SJCRH30 (cell line): Measurements from ENCODE around the gene RBM43. TPM values are rescaled to one million over a fixed set of nuclear protein-coding genes. Genes with fewer than 3 reads are reported as not detected.
A peak's percentile ranks its signal among the peaks of the same experiment; 100 is the strongest.
"Not testable (repeated sequence)": the region's sequence is repeated elsewhere in the genome, so short reads cannot be mapped to it uniquely, and the experiment has no call there.

Source experiments
- DNase-seq, 2 experiments: peaks; one replicate each; pipeline ENCODE4 v3.0.0-alpha.2; 2015 to 2020
- H3K27ac ChIP-seq: fragments of 250-450 bp; sonication (Bioruptor Pico); 2 replicates; pipeline ENCODE4 v1.5.1; 2020; ENCODE audit warnings: mild to moderate bottlenecking, moderate library complexity
- H3K27me3 ChIP-seq: fragments of 250-450 bp; sonication (Bioruptor Pico); 2 replicates; pipeline ENCODE4 v1.5.1; 2020; ENCODE audit warnings: mild to moderate bottlenecking, moderate library complexity
- H3K36me3 ChIP-seq: fragments of 250-450 bp; sonication (Bioruptor Pico); 2 replicates; pipeline ENCODE4 v1.5.1; 2020; ENCODE audit warnings: mild to moderate bottlenecking, moderate library complexity
- H3K4me1 ChIP-seq: fragments of 250-450 bp; sonication (Bioruptor Pico); 2 replicates; pipeline ENCODE4 v1.5.1; 2020; ENCODE audit warnings: mild to moderate bottlenecking, moderate library complexity
- H3K4me3 ChIP-seq: fragments of 250-450 bp; sonication (Bioruptor Pico); 2 replicates; pipeline ENCODE4 v1.5.1; 2020; ENCODE audit warnings: mild to moderate bottlenecking, moderate library complexity
- H3K9me3 ChIP-seq: fragments of 250-450 bp; sonication (Bioruptor Pico); replicated peaks from 2 replicates; pipeline ENCODE4 v1.5.1; 2020; ENCODE audit warnings: mild to moderate bottlenecking, moderate library complexity
- total RNA-seq: library from RNA; depleted of rRNA; stranded (reverse); fragments of >200 nt; shearing (Covaris generic); gene quantifications from 2 replicates; pipeline ENCODE4 v1.2.3, GENCODE V29; 2014; rRNA removed

Gene RBM43
- 1.2 and 1.3 TPM in 2 replicates for total RNA-seq

DNA sequence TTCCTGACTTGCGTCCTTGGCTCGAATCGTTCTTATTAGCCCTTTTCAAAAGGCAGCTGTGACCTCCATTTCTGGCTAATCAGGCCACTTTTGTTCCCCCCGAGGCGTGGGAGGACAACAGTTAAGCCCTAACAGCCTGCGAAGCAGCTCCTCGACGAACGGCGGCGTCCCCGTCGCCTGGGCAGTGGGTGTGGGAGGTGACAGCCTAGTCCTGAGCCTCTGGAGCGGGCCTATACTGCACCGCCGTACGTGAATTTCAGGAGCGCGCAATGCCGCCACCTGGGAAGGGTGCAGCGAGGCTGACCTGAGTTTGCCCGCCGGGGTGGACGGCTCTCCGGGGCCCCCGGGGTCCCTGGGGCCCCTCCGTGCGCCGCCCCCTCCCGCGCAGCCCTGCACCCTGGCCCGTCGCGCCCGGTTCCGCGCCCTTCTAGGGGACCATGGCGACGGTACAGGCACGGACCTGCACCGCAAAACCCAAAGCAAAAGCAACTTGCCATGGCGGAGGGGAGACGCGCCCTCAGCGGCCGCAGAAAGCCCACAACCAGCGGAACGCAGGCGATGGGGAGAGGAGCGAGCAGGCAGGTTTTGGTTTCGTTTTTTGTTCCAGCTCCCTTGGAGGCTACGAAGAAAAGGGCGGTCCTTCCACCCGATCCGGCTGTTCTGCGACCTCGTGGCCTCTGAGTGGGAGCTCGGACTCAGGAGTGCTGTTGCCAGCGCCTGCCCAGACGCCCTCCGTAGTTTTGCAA is at the start of gene RBM43:
RBM43 (minus strand) TSS at position 633 of the 746 bp plus-strand sequence; CDS start at position 497, 136 bp downstream.
- Histone ChIP-seq H3K27ac (peak within 1 kb of the TSS; percentile 80), H3K4me3 (peak within 1 kb of the TSS; percentile 67), H3K27me3 (no peaks in the 10 kb centered on the region), H3K4me1 (peaks cover 10% of the 10 kb centered on the region), H3K9me3 (no peaks in the 10 kb centered on the region), H3K36me3 (no peaks in the 10 kb centered on the region)
- DNase-seq: peak; percentile 72 to 75

DNA sequence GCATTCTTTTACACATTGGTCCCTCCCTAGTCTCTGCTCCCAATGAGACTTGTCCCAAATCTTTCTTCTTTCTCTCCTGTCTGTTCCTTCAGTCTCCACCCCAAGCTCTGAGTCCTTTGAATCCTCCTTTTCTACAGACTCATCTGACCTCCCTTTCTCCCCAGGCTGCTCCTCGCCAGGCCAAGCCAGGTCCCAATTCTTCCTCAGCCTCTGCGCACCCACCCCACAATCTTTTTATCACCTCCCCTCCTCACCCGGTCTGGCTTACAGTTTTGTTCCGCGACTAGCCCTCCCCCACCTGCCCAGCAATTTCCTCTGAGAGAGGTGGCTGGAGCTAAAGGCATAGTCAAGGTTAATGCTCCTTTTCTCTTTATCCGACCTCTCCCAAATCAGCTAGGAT is 48.6 kb upstream of the RBM43 start:
- DNase-seq, H3K9me3 ChIP-seq, H3K4me3 ChIP-seq, H3K27me3 ChIP-seq, H3K27ac ChIP-seq, H3K36me3 ChIP-seq, H3K4me1 ChIP-seq: not testable (repeated sequence)

DNA sequence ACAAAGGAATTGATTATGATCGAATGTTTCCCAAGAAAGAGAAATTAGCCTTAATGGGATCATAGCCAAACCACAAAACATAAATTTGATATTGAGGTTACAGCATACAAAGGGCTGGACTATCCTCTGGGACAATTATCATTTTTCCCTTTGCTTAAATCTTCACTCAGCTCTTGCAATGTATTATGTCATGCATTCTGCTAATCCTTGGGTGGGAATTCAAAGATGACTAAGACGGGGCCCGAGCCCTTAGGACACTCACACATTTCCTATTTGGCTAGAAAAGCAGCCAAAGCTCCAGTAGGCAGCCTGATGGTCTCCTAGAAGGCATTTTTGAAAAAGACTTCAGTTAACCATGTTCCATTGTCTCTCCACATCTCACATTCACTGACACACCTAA is 45.0 kb upstream of the RBM43 start:
- DNase-seq: peak; percentile 12 to 54
- no peaks in the 10 kb centered on the region for H3K36me3 ChIP-seq
- H3K4me1 ChIP-seq: no peaks in the 10 kb centered on the region; the same call in 1 of the 2 replicates
- no peak overlapping the region for H3K27ac ChIP-seq
- no peak overlapping the region for H3K4me3 ChIP-seq
- no peaks in the 10 kb centered on the region for H3K9me3 ChIP-seq
- no peaks in the 10 kb centered on the region for H3K27me3 ChIP-seq

DNA sequence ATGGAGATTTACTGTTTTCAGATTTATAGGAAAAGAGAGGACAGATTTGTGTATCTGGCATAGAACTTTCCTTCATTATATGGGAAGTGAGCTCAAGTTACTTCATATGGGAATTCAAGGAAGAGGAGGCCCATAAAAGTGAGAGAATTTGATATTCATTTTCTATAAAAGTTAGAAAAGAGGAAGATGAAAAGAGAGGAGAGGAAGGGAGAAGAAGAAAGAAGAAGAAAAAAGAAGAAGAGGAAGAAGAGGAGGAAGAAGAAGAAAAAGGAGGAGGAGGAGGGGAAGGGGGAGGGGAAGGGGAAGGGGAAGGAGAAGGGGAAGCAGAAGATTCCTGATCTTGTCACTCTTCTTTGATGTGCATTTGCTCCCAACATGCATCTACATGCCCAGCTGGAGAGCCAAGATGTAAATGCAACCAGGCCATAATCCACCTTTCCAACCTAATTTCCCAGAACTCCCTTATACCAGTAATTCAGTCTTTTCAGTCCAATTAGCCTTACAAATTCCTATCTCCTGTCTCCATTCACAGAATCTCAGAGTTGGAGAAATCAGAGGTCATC is 43.5 kb upstream of the RBM43 start:
- Histone ChIP-seq H3K27me3 (no peaks in the 10 kb centered on the region), H3K36me3 (no peaks in the 10 kb centered on the region), H3K9me3 (no peaks in the 10 kb centered on the region), H3K4me1 (no peaks in the 10 kb centered on the region; the same call in 1 of the 2 replicates), H3K4me3 (no peak overlapping the region), H3K27ac (no peak overlapping the region)
- DNase-seq: no peak

DNA sequence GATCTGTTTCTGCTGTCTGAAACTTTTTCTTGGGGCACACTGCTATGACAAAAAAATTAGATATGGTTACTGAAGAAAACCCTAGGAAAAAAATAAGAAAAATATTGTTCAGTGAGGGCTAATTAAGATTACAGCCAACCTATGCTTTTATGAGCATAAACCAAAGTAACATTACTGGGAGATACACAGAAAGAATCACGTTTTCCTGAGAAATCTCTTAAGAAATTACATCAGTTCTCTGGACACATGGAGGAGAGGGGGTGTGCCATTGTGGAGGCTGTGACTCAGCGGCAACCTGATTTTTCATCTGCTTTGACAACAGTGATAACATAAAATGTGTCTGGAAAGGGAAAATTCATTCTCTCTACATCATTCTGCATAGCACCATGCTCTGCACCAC is 41.2 kb upstream of the RBM43 start:
- Histone ChIP-seq H3K4me3 (no peak overlapping the region), H3K27me3 (no peaks in the 10 kb centered on the region), H3K27ac (no peak overlapping the region), H3K36me3 (no peaks in the 10 kb centered on the region), H3K9me3 (no peaks in the 10 kb centered on the region), H3K4me1 (no peaks in the 10 kb centered on the region; the same call in 1 of the 2 replicates)
- no peak for DNase-seq

DNA sequence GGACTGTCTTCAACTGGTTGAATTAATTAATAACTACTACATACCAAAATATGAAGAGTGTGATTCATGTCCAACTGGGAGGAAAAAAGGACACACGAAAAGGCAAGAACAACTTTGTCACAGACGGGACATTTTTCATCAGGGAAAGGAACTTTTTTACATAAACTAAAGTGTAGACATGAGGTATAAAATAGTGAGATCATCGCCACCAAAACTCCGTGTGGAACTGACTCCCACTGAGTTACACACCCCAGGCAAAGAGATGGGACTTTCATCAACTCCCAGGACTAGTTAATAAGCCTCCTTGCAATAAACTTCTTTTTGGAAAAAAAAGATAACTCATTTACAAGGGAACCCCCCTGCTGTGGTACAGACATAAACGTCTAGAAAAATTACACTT is 40.7 kb upstream of the RBM43 start:
- DNase-seq: no peak
- H3K36me3 ChIP-seq: no peaks in the 10 kb centered on the region
- no peaks in the 10 kb centered on the region for H3K9me3 ChIP-seq
- no peaks in the 10 kb centered on the region; the same call in 1 of the 2 replicates for H3K4me1 ChIP-seq
- H3K27ac ChIP-seq: no peak overlapping the region
- no peaks in the 10 kb centered on the region for H3K27me3 ChIP-seq
- no peak overlapping the region for H3K4me3 ChIP-seq

DNA sequence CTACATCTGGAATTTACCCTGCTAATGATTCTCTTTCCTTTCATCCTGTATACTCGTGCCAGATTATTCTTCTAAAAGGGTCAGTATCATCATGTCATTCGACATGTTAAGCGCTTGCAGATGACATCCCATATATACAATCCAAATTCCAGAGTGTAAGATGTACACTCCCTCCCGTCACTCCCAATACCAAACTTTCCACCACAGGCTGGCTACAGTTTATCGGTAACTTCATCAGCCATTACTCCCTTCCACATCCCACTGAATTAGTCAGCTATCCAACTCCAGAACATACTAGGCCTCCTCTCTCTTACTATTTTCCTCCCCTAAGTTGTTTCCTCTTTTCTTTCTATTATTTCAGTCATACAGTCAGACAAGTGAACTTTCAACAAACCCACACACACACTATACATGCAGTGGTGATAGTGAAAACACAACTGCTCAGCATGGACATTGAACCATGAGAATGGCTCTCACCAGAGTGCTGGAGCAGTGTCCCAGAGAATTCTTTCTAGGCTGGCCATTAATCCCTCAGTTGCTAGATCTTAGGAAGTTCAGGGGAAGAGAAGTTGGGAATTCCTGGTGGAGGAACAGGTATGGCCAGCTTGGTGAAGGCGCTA is 38.4 kb upstream of the RBM43 start:
- Histone ChIP-seq H3K27ac (no peak overlapping the region), H3K9me3 (no peaks in the 10 kb centered on the region), H3K27me3 (no peaks in the 10 kb centered on the region), H3K36me3 (no peaks in the 10 kb centered on the region), H3K4me3 (no peak overlapping the region), H3K4me1 (no peaks in the 10 kb centered on the region)
- DNase-seq: no peak

DNA sequence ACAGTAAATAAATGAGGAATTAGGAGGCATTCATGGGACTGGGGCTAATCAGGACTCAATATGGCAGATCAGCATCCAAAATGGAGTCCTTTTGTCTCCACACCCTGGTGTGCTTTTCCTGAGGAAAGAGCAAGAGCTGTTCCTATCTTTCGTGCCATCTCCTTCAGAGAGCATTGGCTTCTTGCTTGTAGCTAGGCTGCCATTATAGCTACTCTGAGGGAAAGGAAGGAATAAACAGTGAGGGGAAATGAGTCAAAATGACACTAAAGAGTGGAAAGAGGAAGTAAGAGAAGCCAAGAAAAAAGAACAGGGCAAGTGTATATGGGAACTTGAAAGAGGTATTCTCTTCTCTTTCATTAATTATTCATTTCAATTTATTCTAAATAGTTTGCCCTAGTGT is 36.2 kb upstream of the RBM43 start:
- no peaks in the 10 kb centered on the region for H3K4me1 ChIP-seq
- H3K9me3 ChIP-seq: no peaks in the 10 kb centered on the region
- DNase-seq: no peak
- H3K36me3 ChIP-seq: no peaks in the 10 kb centered on the region
- no peak overlapping the region for H3K4me3 ChIP-seq
- H3K27me3 ChIP-seq: no peaks in the 10 kb centered on the region
- no peak overlapping the region for H3K27ac ChIP-seq

DNA sequence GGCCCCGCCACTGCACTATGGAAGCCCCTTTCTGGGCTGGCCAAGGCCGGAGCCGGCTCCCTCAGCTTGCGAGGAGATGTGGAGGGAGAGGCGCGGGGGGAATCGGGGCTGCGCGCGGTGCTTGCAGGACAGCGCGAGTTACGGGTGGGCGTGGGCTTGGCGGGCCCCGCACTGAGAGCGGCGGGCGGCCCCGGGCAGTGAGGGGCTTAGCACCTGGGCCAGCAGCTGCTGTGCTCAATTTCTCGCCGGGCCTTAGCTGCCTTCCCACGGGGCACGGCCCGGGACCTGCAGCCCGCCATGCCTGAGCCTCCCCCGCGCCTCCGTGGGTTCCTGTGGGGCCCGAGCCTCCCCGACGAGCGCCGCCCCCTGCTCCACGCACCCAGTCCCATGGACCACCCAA is 34.3 kb upstream of the RBM43 start:
- not testable (repeated sequence) for H3K27ac ChIP-seq, H3K4me1 ChIP-seq, H3K4me3 ChIP-seq, H3K9me3 ChIP-seq, H3K36me3 ChIP-seq, DNase-seq, H3K27me3 ChIP-seq

DNA sequence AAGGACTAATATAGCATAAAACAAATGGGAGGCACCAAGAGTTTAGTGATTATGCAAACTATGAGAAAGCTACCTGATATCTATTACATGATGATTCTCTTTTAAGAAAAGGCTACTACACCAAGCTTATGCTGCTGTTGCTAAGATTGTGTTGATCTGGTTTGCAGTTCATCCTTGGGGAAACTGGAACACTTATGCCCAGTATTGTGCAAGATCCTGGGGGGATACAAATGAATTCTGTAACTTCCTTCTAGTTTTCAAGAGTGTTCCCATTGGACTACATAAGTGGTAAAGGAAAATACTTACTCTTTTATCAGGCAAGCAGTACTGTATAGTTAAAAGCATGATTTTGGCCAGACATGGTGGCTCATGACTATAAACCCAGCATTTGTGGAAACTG is 30.9 kb upstream of the RBM43 start:
- no peak overlapping the region for H3K4me3 ChIP-seq
- no peaks in the 10 kb centered on the region for H3K9me3 ChIP-seq
- no peak overlapping the region for H3K27ac ChIP-seq
- no peaks in the 10 kb centered on the region for H3K4me1 ChIP-seq
- no peaks in the 10 kb centered on the region for H3K27me3 ChIP-seq
- no peak for DNase-seq
- H3K36me3 ChIP-seq: no peaks in the 10 kb centered on the region

DNA sequence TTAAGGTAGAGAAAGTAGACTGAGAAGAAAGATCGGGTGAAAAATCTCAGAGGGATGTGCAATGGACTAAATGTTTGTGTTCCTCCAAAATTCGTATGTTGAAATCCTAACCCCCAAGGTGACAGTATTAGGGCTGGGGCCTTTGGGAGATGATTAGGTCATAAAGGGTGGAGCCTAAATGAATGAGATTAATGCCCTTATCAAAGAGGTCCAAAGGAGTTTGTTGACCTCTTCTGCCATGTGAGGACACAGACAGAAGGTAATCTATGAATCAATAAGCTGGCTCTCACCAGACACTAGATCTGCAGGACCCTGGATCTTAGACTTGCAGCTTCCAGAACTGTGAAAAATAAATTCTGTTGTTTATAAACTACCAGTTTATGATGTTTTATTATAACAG is 30.5 kb upstream of the RBM43 start:
- H3K36me3 ChIP-seq: no peaks in the 10 kb centered on the region
- no peaks in the 10 kb centered on the region for H3K9me3 ChIP-seq
- H3K4me1 ChIP-seq: no peaks in the 10 kb centered on the region
- no peak overlapping the region for H3K4me3 ChIP-seq
- H3K27ac ChIP-seq: no peak overlapping the region
- no peaks in the 10 kb centered on the region for H3K27me3 ChIP-seq
- no peak for DNase-seq

DNA sequence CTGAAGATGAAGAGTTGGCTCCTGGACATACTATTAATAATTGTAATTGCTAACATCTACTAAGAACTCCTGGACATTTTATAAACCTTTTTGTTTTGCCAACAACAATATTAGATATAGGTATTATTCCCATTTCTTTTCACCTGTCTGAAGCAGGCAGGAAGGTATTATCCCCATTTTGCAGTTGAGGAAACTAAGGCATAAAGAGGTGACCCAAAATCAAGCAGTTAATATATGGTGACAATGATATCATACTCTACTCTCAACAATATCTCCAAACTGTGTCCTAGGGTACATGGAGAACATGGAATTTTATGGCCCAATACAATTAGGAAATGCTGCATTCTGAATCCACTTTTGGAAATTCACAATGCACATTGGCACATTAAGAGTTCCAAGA is 29.6 kb upstream of the RBM43 start:
- Histone ChIP-seq H3K27ac (no peak overlapping the region), H3K36me3 (no peaks in the 10 kb centered on the region), H3K27me3 (no peaks in the 10 kb centered on the region), H3K9me3 (no peaks in the 10 kb centered on the region), H3K4me3 (no peak overlapping the region), H3K4me1 (no peaks in the 10 kb centered on the region)
- no peak for DNase-seq

DNA sequence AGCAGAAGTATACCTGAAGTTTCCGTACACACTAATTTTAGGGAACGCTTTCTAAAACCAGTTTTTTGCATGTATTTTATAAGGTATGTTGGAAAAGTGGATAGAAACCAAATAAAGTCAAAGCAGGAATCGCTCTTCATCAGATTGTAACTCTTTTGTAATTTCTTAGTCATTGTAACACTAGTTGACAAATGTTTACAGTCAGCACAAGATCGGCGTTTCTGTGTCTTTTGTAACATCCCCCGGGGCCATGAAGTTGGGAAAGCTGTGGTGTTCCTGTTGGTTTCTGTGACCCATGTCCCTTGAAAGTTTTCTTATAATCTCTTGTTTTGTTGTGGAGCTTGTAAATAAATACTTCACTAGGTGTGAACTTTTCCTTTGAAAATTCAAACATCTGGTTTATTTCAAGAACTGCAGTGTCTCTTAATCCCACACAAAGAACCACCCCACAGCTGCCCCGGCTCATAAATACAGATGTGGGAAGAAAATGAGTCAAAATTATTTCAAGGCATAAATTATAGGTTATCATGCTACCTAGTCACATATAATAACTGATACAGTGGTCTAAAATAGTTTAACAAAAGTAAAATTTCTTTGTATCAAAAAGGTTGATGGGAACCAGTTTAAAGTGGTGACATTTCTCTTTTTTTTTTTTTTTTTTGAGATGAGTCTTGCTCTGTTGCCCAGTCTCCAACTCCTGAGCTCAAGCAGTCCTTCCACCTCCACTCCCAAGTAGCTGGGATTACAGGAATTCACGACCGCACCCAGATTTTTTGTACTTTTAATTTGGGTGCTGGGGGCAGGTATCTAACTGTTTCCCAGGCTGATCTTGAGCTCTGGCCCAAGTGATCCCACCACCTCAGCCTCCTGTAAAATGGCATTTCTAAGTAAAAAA is 28.6 kb upstream of the RBM43 start:
- peak in 1 of 2 experiments; percentile 13 for DNase-seq
- no peak overlapping the region for H3K27ac ChIP-seq
- no peaks in the 10 kb centered on the region for H3K27me3 ChIP-seq
- H3K4me1 ChIP-seq: no peaks in the 10 kb centered on the region
- H3K9me3 ChIP-seq: no peaks in the 10 kb centered on the region
- H3K36me3 ChIP-seq: no peaks in the 10 kb centered on the region
- H3K4me3 ChIP-seq: peak overlapping the region; percentile 58

DNA sequence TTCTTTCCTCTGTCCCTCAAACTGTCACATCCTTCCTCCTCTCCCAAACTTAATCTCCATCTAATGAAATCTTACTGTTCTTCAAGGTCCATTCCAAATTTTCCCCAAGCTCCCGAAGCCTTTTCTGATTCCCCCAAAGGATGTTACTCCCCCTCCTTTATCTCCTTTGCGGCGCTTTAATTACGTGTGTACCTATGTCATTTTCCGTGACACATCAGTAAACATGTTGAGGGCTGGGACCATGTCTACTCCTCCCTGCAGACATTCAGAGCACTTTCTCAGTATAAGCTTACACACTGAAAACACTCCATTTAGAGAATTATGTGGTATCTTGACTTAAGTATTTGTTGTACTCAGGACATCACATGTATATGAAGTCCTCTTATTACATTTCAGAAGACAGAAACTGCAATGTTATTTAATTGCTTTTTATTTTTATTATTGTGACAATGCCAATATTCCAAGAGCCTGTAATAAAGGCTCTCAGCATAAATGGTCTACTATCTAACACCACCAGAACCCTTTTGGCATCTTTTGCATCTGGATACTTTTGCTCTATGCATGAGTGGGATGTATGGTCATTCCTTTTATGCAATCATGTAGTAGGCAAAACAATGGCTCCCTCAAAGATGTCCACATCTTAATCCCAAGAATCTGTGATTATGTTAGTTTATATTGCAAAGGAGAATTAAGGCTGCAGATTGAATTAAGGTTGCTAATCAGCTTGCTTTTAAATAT is 26.0 kb upstream of the RBM43 start:
- H3K4me3 ChIP-seq: no peak overlapping the region
- 0 out of 2 replicates have a peak, but pooled peaks cover 4% of the 10 kb centered on the region for H3K27me3 ChIP-seq
- DNase-seq: no peak
- no peaks in the 10 kb centered on the region for H3K4me1 ChIP-seq
- no peaks in the 10 kb centered on the region for H3K9me3 ChIP-seq
- H3K36me3 ChIP-seq: no peaks in the 10 kb centered on the region
- H3K27ac ChIP-seq: no peak overlapping the region
